Type B pancreatic cell (in vitro differentiated cells): ENCODE data around the gene WNT7B. TPM values are rescaled to one million over a fixed set of nuclear protein-coding genes. Genes with fewer than 3 reads are reported as not detected.

Experiments used
- DNase-seq: peaks from one replicate; pipeline ENCODE4 v3.0.0; 2021; ENCODE audit warnings: mixed read lengths; ENCODE audit not compliant: unreplicated experiment; ENCODE audit errors: extremely low spot score
- H3K27ac Mint-ChIP-seq: 2 replicates; pipeline ENCODE4 v1.8.0; 2021; ENCODE audit warnings: mild to moderate bottlenecking, mixed read lengths
- H3K27me3 Mint-ChIP-seq: 2 replicates; pipeline ENCODE4 v1.8.0; 2021; ENCODE audit warnings: mixed read lengths
- H3K36me3 Mint-ChIP-seq: 2 replicates; pipeline ENCODE4 v1.8.0; 2021; ENCODE audit warnings: mixed read lengths
- H3K4me1 Mint-ChIP-seq: one replicate; pipeline ENCODE4 v1.8.0; 2021; ENCODE audit warnings: mixed read lengths; ENCODE audit not compliant: unreplicated experiment
- H3K4me3 Mint-ChIP-seq: 2 replicates; pipeline ENCODE4 v1.8.0; 2021; ENCODE audit warnings: mild to moderate bottlenecking, mixed read lengths
- H3K9me3 Mint-ChIP-seq: 2 replicates; pipeline ENCODE4 v1.8.0; 2021; ENCODE audit warnings: mixed read lengths
- total RNA-seq: library from RNA; stranded (reverse); gene quantifications from 2 replicates; pipeline ENCODE4 v1.2.1, GENCODE V29; 2021; ENCODE audit warnings: low replicate concordance
- TF ChIP-seq, protein P1 (sequence below): fragments of 200-600 bp; sonication (generic); conservative IDR thresholded peaks from 2 replicates; pipeline ENCODE4 v1.5.0; 2021; ENCODE audit warnings: antibody characterized with exemption, mild to moderate bottlenecking

The WNT7B gene
- total RNA-seq, 1 donor from 2014 or later = 16.4 TPM

DNA sequence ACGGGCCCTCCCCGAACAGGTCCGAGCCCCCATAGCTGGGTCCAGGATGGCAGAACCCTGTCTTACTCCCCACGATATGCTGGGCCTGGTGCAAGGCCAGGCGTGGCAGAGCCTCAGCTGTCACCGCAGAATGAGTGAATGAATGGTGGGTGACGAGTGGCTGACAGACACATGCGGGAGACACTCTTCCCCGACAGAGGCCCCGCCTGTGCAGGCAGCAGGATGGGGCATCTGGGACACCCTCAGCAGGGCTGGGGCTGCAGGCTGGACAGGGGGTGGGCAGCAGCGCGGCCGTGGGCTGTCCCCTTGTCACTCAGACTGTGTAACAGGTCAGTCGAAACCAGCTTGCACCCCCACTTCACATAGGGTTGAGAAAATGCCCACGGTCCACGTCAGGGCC, 18.0 kb downstream of the WNT7B start:
- H3K36me3 Mint-ChIP-seq = no peaks in the 10 kb centered on the region
- no peaks in the 10 kb centered on the region for H3K9me3 Mint-ChIP-seq
- no peak overlapping the region for H3K27ac Mint-ChIP-seq
- peaks cover 3% of the 10 kb centered on the region for H3K4me1 Mint-ChIP-seq
- H3K4me3 Mint-ChIP-seq = no peak overlapping the region
- H3K27me3 Mint-ChIP-seq = no peaks in the 10 kb centered on the region
- DNase-seq = no peak
- TF ChIP-seq, protein P1, sequence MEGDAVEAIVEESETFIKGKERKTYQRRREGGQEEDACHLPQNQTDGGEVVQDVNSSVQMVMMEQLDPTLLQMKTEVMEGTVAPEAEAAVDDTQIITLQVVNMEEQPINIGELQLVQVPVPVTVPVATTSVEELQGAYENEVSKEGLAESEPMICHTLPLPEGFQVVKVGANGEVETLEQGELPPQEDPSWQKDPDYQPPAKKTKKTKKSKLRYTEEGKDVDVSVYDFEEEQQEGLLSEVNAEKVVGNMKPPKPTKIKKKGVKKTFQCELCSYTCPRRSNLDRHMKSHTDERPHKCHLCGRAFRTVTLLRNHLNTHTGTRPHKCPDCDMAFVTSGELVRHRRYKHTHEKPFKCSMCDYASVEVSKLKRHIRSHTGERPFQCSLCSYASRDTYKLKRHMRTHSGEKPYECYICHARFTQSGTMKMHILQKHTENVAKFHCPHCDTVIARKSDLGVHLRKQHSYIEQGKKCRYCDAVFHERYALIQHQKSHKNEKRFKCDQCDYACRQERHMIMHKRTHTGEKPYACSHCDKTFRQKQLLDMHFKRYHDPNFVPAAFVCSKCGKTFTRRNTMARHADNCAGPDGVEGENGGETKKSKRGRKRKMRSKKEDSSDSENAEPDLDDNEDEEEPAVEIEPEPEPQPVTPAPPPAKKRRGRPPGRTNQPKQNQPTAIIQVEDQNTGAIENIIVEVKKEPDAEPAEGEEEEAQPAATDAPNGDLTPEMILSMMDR = no peak

DNA sequence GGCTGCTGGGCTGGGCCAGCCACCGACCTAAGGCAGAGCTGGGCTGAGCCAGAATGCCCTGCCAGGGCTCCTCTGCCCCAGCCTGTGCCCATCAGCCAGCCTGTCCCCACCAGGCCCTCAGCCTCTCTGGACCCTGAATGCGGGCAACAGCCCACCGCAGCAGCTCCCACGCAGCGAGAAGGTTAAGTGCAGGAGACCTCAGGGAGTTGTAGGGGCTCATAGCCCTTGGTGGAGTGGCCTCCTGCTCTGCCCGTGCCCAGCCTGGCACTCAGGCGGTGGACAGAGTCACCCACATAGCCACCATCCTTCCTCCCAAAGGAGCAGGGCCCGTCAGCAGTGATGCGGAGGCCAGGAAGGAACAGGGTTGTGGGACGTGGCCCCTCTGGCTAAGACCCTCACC, 19.1 kb downstream of the WNT7B start:
- no peaks in the 10 kb centered on the region for H3K27me3 Mint-ChIP-seq
- no peak overlapping the region for H3K27ac Mint-ChIP-seq
- H3K4me1 Mint-ChIP-seq = peaks cover 3% of the 10 kb centered on the region
- no peak for DNase-seq
- H3K4me3 Mint-ChIP-seq = no peak overlapping the region
- H3K36me3 Mint-ChIP-seq = no peaks in the 10 kb centered on the region
- H3K9me3 Mint-ChIP-seq = no peaks in the 10 kb centered on the region
- TF ChIP-seq, protein P1 = no peak

DNA sequence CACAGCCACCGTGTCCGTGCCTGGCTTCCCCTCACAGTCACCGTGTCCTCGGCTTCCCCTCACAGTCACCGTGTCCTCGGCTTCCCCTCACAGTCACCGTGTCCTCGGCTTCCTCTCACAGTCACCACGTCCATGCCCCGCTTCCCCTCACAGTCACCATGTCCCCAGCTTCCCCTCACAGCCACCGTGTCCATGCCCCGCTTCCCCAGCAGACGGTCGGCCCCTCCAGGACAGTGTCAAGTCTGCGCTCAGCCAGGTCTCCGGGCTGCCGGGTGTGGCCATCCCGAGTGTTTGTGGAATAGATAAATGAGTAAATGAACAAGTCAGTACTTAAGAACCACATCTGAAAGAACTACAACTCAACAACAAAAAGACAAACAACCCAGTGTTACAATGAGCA, 23.8 kb downstream of the WNT7B start:
- H3K4me1 Mint-ChIP-seq = peaks cover 5% of the 10 kb centered on the region
- no peaks in the 10 kb centered on the region for H3K36me3 Mint-ChIP-seq
- DNase-seq = no peak
- TF ChIP-seq, protein P1 = no peak
- no peak overlapping the region for H3K27ac Mint-ChIP-seq
- H3K4me3 Mint-ChIP-seq = no peak overlapping the region
- peaks cover 3% of the 10 kb centered on the region for H3K27me3 Mint-ChIP-seq
- H3K9me3 Mint-ChIP-seq = no peaks in the 10 kb centered on the region

DNA sequence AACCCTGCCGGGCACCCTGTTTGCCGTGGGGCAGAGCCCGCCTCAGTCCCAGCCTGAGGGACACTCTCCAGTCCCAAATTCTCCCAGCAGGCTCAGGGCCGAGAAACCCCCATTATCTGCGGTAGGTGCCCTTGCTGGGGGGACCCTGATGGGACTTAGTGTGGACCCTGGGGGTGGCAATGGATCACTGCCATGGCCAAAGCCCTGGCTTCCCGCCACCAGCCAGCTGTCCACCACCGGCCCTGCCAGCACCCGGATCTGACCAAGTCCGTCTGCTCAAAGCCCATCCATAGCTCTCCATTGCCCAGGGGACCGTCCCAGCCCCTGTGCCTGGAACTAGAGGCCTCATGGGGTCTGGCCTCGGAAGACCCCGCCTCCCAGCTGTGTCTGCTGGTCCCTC, 24.4 kb downstream of the WNT7B start:
- no peaks in the 10 kb centered on the region for H3K36me3 Mint-ChIP-seq
- no peak overlapping the region for H3K4me3 Mint-ChIP-seq
- H3K27me3 Mint-ChIP-seq = peaks cover 3% of the 10 kb centered on the region
- H3K27ac Mint-ChIP-seq = no peak overlapping the region
- H3K9me3 Mint-ChIP-seq = no peaks in the 10 kb centered on the region
- DNase-seq = no peak
- peaks cover 5% of the 10 kb centered on the region for H3K4me1 Mint-ChIP-seq
- TF ChIP-seq, protein P1 = no peak

DNA sequence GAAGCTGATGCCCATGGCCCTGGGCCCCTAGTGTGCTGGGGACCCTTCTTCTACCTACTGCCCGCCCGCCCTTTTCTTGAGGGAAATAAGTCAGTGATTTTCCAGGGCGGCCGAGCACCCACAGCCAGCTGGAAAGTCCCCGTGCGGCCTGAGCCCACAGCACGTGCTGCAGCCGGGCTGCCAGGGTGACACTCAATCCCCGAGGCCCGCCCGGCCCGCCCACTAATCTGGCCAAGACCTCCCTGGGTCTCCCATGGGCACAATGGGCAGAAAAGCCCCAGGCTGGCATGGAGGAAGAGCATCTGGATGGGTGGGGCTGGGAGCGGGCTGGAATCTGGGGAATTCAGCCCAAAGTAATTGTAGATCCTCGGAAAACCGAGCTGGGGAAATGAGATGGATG, 24.8 kb downstream of the WNT7B start:
- DNase-seq = no peak

More for the DNA sequence above, 24.8 kb downstream of the WNT7B start:
- H3K36me3 Mint-ChIP-seq = no peaks in the 10 kb centered on the region
- H3K4me3 Mint-ChIP-seq = no peak overlapping the region
- TF ChIP-seq, protein P1 = no peak
- peaks cover 5% of the 10 kb centered on the region for H3K4me1 Mint-ChIP-seq
- no peaks in the 10 kb centered on the region for H3K9me3 Mint-ChIP-seq
- no peak overlapping the region for H3K27ac Mint-ChIP-seq
- peaks cover 3% of the 10 kb centered on the region for H3K27me3 Mint-ChIP-seq
